GM18502 (cell line): ENCODE measurements around the gene CHIC2.
"Not testable (repeated sequence)": the region's sequence is repeated elsewhere in the genome, so short reads cannot be mapped to it uniquely, and the experiment has no call there.

Experiments
- ATAC-seq: cut with Tn5 transposase; IDR thresholded peaks from one replicate; pipeline ENCODE4 v1.9.1; 2021; ENCODE audit warnings: mild to moderate bottlenecking; ENCODE audit not compliant: unreplicated experiment, poor library complexity

Gene CHIC2

DNA sequence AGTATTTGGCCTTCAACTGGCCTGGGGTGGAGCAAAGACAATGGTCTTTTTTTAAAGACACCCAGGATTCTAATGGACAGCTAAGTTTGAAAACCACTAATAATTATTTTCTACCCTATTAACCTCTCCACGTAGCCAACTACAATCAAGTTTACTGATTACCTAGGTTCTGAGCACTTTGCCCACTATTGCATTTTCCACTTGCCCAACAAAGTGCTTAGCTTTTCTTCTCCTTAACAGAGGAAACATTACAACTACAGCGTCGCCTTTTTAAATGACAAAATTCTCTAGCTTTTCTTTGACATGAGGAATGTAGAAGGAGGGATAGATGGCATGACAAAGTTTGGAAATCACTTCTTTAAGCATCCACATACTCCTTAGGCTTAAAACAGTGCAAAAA, 2.0 kb downstream of the CHIC2 start:
- no peak for ATAC-seq

DNA sequence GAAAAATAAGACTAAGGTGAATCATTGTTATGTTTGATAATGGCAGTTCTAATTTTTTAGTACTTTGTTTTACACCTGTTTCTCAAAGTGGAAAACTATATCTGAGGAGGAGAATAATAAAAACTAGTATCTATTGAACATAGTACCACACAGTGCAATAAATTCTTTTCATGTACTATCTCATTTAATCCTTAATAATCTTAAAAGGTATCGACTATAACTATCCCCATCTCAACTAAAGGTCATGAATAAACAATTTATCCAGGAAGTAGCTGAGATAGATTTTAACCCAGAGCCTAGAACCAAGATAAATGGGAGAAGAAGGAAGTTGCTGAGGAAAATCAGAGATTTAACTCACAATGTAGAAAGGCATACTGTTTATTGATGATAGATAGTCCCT, 2.5 kb downstream of the CHIC2 start:
- ATAC-seq = no peak

GRCh38 chr4:54061067-54061466, 3.3 kb downstream of the CHIC2 start:
- ATAC-seq = no peak

- ATAC-seq = no peak
Observed at GRCh38 chr4:54060116-54060515, 4.3 kb downstream of the CHIC2 start.

- ATAC-seq = peak; percentile 51
Observed at GRCh38 chr4:54058171-54058570, 6.2 kb downstream of the CHIC2 start.

DNA sequence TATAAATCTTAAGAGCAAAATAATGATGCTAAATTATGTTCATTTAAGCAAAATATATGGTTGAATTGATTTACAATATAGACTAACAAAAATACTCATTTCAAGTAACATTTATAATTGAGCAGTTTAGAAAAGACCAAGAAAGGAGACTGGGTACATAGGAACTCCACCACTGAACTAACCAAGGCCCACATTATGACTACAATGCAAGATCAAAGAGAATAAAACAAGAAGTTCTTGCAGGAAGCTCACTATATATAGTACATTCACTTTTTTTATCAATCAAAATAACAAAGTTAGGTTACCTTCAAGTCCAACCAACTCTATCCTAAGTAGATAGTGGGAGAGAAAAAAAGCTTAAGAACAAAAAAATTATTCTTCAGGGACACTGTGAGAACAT, 8.0 kb downstream of the CHIC2 start:
- no peak for ATAC-seq

GRCh38 chr4:54055494-54055893, 8.9 kb downstream of the CHIC2 start:
- ATAC-seq = no peak

DNA sequence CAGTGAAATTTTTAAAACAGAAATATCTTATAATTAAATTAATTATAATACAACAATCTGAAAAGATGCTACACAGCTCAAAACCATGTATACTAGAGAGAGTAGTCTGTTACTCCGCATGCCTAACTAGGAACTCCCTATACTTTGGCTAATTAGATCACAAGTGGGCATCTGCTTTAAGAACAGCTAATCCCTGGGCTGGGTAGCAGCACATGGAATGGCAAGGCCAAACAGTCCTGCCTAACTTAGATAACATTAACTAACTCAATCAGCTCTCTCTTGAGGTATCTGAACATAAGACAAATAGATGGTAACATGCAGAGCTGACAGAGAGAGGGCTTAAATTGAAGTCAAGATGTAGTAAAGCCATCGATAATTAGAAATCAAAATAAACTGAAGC, 9.9 kb downstream of the CHIC2 start:
- ATAC-seq = no peak

DNA sequence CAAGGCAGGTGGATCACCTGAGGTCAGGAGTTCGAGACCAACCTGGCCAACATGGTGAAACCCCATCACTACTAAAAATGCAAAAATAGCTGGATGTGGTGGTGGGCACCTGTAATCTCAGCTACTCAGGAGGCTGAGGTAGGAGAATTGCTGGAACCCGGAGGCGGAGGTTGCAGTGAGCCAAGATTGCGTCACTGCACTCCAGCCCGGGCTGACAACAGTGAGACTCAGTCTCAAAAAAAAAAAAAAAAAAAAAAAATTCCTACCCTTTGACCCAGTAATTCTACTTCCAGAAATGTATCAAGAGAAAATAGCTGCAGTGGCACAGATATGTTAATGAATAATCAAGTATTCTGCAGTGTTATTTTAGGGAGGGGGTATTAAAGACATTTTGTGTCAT, 11.1 kb downstream of the CHIC2 start:
- not testable (repeated sequence) for ATAC-seq

DNA sequence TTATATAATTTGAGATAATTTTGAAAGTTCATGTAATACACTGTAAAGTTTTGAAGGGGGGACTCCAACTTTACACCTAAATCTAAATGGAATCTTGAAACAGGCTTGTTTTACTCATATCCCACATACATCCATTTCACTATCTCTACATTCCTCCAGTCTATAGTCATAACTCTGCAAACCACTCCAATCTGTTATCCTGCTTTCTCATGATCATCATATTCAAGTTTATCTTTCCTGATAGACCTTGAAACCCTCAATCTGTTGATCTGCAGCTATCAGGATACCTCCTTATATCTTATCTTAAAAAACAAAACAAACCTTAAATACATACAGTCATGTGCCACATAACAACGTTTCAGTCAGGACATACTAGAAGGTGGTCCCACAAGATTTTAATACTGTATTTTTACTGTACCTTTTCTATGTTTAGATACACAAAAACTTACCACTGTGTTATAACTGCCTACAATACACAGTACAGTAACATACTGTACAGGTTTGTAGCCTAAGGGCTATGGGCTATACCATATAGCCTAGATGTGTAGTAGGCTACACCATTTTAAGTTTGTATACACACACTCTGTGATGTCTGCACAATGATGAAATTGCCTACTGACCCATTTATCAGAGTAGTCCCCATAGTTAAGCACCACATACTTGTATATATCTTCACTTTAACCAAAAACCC, 14.0 kb downstream of the CHIC2 start:
- ATAC-seq = no peak

DNA sequence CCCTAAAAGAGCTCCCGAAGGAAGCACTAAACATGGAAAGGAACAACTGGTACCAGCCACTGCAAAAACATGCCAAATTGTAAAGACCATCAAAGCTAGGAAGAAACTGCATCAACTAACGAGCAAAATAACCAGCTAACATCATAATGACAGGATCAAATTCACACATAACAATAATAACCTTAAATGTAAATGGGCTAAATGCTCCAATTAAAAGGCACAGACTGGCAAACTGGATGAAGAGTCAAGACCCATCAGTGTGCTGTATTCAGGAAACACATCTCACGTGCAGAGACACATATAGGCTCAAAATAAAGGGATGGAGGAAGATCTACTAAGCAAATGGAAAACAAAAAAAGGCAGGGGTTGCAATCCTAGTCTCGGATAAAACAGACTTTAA, 20.8 kb downstream of the CHIC2 start:
- not testable (repeated sequence) for ATAC-seq

DNA sequence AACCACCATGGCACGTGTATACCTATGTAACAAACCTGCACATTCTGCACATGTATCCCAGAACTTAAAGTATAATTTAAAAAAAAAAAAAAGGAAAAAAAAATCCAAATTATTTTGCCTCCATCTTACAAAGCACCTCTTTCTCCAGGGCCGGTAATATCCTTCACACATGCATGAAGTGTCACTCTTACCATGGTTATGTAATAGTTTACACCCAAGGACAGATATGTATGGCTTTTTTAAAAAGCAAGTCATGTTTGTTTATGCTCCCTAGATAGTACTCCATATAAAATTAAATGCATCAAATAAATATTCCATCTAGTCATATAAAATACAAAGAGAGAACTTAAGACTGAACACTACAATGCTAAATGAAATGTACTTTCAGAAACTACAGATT, 22.5 kb downstream of the CHIC2 start:
- no peak for ATAC-seq

- no peak for ATAC-seq
Observed at GRCh38 chr4:54041100-54041499, 23.3 kb downstream of the CHIC2 start.

DNA sequence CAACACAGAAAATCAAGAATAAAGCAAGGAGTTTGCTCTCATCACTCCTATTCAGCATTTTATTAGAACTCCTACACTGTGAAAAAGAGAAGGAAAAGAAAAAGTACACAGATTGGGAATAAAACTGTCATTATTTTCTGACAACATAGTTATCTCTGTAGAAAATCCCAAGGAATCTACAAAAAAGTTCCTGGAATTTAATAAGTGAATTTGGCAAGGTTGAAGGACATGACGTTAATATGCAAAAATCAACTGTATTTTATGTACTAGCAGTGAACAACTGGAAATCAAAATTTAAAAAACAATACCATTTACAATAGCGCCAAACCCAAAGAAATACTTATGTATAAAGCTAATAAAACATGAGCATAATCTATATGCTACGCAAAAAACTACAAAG, 26.3 kb downstream of the CHIC2 start:
- ATAC-seq = no peak

DNA sequence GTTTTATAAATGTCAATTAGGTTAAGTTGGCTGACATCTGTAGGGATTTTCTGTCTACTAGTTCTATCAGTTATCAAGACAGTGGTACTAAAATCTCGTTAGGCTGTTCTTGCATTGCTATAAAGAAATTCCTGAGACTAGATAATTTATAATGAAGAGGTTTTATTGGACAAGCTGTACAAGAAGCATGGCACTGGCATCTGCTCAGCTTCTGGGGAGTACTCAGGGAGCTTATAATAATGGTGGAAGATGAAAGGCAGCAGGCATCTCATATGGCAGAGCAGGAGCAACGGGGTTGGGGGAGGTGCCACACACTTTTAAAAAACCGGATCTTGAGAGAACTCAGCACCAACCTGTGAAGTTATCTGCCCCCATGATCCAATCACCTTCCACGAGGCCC, 28.2 kb downstream of the CHIC2 start:
- no peak for ATAC-seq

DNA sequence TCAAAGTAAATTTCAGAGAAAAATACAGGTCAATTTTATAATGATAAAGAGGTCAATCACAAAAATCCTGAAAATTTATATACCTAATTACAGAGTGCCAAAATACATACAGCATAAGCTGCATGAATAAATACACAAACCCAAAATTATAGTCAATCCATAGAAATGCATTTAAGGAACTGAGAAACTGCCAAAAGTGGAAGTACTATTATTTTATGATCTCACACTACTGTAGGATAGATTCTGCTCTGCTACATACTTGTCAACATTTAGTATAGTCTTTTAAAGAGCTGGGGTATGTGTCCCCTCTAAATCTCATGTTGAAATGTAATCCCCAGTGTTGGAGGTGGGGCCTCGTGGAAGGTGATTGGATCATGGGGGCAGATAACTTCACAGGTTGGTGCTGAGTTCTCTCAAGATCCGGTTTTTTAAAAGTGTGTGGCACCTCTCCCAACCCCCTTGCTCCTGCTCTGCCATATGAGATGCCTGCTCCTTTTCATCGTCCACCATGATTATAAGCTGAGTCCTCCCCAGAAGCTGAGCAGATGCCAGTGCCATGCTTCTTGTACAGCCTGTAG, 31.8 kb downstream of the CHIC2 start:
- ATAC-seq = no peak

GRCh38 chr4:54027311-54027710, 37.1 kb downstream of the CHIC2 start:
- ATAC-seq = no peak

- no peak for ATAC-seq
Observed at GRCh38 chr4:54025582-54025981, 38.8 kb downstream of the CHIC2 start.

GRCh38 chr4:54023019-54023418, 41.4 kb downstream of the CHIC2 start:
- ATAC-seq = not testable (repeated sequence)

DNA sequence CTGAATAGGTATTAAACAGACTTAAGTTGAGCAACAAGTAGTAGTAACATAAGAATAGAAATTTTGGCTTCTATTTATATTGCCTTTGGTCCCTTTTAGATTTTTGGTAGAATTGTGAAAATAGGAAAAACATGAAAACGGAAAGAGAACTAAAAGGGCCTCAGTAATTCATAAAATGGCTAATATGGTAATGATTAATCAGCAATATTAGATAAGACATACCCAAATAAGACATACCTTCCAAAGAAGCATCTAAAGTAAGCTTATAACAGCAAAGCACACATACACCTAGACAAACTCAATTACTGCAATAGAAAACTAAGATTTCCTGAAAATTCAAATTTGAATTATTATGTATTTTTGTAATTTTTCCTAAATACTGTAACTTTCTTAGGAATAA, 46.4 kb downstream of the CHIC2 start:
- ATAC-seq = no peak

- ATAC-seq = no peak
Observed at GRCh38 chr4:54017308-54017707, 47.1 kb downstream of the CHIC2 start.

GRCh38 chr4:54016504-54016903, 47.9 kb downstream of the CHIC2 start:
- no peak for ATAC-seq
